Jurkat, Clone E6-1 (cell line): ENCODE results near the gene ATAD2B.

Experiments used
- DNase-seq: peaks from one replicate; pipeline ENCODE4 v3.0.0-alpha.2; 2011; ENCODE audit warnings: low read depth, low spot score
- H3K4me3 ChIP-seq: 2 replicates; pipeline ENCODE4 v1.5.1; 2011; ENCODE audit warnings: mild to moderate bottlenecking, low read length, control low read depth, moderate library complexity

Gene ATAD2B

DNA sequence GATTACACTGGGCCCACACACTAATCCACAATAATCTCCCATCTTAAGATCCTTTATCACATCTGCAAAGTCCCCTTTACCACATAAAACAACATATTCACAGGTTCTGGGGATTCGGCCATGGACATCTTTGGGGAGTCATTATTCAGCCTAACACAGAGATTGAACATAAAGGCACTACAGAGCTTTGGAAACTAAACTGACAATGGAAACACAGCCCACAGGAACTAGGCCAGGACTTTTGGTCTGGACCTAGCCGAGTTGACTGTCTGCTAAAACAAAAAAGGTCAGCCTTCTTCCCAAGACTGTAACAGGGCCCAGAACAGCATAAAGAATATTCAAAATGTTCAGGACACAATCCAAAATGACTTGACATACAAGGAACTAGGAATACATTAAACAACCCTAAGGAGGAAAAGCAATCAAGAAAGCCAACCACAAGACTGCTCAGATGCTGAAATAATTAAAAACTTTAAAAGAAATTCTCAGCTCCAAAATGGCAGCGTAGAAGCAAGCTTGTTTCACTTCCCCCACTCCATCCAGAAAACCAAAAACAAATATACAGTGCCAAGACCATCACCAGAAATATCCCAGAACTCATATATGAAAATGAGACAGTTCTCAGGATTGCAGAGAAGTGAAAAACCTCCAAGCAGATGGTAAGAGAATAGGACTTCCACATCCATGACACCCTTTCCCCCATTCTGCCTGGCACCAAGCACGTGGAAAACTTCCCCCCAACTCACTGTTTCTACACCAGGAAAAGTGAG lies 207.8 kb downstream of the ATAD2B start:
- H3K4me3 ChIP-seq = no peak overlapping the region

GRCh38 chr2:23713351-23713750 lies 213.6 kb downstream of the ATAD2B start:
- DNase-seq = no peak
- H3K4me3 ChIP-seq = no peak overlapping the region

More for the DNA sequence above, 207.8 kb downstream of the ATAD2B start:
- DNase-seq = no peak

DNA sequence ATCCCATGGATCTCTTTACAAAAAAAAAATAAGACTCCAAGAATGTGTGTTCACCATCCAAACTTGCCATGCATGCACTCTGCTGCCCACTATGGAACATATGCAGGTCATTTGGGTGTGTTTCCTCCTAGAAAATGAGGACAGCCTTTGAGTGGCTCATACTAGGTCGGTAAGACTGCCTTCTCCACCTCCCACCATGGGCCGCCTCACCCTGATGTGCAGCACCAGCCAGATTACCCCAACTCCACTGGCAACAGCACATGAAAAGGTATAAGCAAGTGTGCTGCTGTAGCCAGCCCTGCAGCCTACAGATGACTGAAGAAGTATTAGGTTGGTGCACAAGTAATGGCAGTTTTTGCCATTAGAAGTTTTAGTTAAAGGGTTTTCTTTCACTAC lies 214.2 kb downstream of the ATAD2B start:
- no peak for DNase-seq
- no peak overlapping the region for H3K4me3 ChIP-seq

DNA sequence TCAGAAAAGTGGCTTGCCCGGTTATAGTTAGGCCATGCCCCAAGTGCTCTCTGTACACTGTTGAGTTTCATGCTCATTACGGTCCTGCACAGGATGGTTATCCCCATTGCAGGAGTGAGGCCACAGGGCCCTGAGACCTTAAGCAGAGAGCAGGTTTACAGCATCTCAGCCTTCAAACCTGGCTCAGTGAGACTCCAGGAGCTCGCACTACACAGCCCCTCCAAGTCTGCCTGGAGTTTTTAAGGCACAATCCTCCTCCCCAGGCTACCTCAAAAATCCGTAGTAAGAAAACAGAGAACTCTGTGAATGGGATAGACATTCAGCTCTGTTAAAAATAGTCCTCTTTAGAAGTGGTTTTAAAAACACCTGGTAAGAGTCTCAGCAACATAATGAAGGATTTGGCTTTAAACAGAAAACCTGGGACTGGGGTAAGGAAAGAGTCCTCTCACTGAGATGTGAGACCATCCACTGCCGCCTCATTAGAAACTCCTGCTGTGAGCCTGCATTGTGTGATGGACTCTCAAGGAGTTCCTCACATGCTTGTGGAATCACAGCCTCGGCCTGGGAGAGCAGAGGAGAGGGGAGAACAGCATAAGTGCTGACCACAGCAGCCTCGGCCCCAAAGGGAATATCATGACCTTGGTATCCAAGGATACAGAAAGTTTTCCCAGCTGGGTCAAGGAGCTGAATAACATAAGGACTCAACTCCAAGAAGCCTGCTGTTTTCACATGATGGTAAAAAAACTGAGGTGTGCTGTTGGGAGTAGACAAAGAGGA lies 214.8 kb downstream of the ATAD2B start:
- no peak for DNase-seq
- no peak overlapping the region for H3K4me3 ChIP-seq

DNA sequence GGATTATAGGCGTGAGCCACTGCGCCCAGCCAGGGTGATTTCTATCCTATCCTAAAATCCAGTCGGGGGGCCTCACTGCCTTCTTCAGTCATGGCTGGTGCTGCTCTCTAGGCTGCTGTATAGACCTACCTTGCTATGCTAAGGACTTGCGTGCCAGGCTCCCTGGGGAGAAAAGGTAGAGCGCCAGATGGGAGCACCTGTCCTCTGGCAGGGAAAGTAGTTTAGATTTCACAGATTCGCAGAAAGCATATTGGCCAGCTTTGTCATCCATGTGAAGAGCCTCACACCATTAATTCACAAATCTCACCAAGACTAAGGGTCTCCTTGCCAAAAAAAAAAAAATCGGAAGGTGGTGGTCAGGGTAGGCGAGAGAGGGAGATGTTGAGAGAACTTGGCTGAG lies 217.6 kb downstream of the ATAD2B start:
- DNase-seq = no peak
- H3K4me3 ChIP-seq = no peak overlapping the region

- H3K4me3 ChIP-seq = no peak overlapping the region
- no peak for DNase-seq
Measured at GRCh38 chr2:23708771-23709170, 218.2 kb downstream of the ATAD2B start.

DNA sequence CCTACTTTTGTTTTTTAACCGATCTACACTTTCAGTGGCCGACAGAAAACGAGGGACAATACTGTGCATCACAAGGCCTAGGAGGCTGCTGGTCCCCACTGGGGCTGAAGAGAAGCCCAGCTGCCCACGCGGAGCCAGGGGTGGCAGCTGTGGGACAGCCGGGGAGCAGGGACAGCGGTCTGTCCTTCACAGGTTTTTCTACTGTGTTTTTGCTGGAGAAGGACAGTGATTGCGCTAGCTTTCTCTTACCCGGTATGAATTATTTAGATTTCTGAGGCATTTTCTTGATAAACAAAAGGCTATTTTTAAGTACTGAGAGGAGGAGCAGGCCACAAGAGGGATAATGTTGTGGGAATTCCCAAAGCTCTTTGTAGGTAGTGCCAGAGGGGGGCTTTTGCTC lies 219.8 kb downstream of the ATAD2B start:
- DNase-seq = no peak
- no peak overlapping the region for H3K4me3 ChIP-seq

- DNase-seq = no peak
- no peak overlapping the region for H3K4me3 ChIP-seq
Measured at GRCh38 chr2:23706613-23707078, 220.3 kb downstream of the ATAD2B start.

GRCh38 chr2:23705771-23706612 lies 220.9 kb downstream of the ATAD2B start:
- no peak overlapping the region for H3K4me3 ChIP-seq
- no peak for DNase-seq

GRCh38 chr2:23703583-23704385 lies 223.1 kb downstream of the ATAD2B start:
- H3K4me3 ChIP-seq = no peak overlapping the region
- no peak for DNase-seq

GRCh38 chr2:23703037-23703582 lies 223.8 kb downstream of the ATAD2B start:
- DNase-seq = no peak
- H3K4me3 ChIP-seq = no peak overlapping the region

GRCh38 chr2:23700627-23701026 lies 226.3 kb downstream of the ATAD2B start:
- no peak overlapping the region for H3K4me3 ChIP-seq
- no peak for DNase-seq

GRCh38 chr2:23699580-23699925 lies 227.4 kb downstream of the ATAD2B start:
- H3K4me3 ChIP-seq = no peak overlapping the region
- DNase-seq = no peak

DNA sequence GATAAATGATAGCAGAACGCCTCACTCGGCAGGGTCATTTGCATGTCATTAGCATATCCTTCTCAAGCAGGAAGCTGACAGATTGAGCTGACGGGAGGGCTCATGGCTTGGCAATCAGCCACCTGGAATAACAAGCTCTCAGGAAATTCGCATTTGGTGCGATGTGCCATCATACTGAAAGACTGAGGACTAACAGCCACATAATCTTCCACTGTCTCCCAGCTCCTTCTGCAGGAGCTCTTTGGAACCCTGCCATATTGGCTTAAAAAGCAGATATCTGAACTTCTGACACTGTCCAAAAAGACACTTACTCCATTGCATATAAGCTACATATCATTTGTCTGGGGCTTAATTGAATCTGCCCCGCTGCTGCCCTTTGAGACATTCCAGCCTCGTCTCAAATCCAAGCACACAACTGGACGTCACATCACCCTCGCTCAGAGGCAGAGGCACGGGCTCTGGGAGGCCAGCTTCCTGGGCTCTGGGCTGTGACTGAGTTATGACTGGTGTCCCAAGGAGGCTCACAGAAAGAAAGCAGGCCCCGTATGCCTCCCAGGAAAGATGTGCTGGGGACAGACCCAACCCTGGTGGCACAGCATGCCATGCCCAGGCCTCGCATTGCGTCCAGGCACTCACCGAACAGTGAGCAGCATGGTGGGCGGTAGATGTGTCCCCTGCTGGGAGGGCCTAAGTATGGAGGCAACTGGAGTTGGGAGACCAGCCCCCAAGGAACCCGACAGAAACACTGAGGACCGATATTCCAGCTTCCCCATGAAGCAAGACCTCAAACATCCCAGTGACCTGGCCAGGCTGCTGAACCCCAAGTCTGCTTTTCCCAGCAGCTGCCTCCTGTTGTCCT lies 228.0 kb downstream of the ATAD2B start:
- no peak overlapping the region for H3K4me3 ChIP-seq
- no peak for DNase-seq
